Measurements from ENCODE around the gene KIAA0319L.

Gene KIAA0319L

DNA sequence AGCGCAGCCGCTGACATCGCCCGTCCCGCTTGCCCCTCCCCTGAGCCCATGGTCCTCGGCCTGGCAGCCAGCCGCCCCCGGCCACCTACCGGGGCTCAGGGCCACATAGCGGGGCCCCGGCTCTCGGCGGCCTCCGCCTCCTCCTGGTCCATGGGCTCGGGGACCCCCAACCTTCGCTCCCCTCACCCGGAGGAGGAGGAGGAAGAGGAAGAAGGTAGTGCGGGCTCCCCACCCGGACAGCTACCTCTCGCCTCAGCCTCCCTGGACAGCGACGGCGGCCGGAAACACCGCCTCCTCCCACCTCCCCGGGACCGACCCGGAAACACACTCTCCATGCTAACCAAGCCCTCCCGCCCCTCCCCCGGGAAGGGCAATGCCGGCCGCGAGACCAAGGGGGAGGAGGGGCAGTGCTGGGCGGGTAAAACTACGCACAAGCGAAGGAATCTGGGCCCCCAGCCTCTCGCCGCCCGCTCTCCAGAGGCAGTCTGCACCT, at the start of gene KIAA0319L:
TSS of gene KIAA0319L (minus strand) at position 286 of the 493 bp plus-strand sequence. CDS start 2,912 bp downstream, outside the sequence.
- TF ChIP-seq JUND (IDR thresholded peaks at IDR 0.05; ENCODE audit: low read depth): no peak
- in situ Hi-C loops (cut with HindIII; ENCODE audit: low pct_unique_long_range_greater_than_20kb, low sequenced_read_pairs): no loop called here
- peak; percentile 79 to 87 for DNase-seq (ENCODE audit: low read depth in 1 of 2, low spot score in 1 of 2)

DNA sequence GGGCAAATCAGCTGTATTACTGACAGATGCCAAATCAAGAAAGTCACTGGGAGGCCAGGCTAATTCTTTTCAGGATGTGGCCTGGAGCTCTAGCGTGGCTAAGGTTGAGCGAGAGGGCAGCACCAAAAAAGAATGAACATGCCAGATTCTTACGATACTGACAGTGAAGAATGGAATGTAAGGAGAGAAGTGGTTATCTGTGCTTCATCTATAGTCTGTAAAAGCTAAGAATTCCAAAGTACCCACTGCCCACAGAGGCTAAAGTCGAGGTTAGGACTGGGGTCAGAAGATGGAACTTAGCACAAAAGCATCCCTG, 48.6 kb upstream of the KIAA0319L start:
- TF ChIP-seq JUND (IDR thresholded peaks at IDR 0.05; ENCODE audit: low read depth): no peak
- DNase-seq (ENCODE audit: low read depth in 1 of 2, low spot score in 1 of 2): no peak
- in situ Hi-C loops (cut with HindIII; ENCODE audit: low pct_unique_long_range_greater_than_20kb, low sequenced_read_pairs): no loop called here

DNA sequence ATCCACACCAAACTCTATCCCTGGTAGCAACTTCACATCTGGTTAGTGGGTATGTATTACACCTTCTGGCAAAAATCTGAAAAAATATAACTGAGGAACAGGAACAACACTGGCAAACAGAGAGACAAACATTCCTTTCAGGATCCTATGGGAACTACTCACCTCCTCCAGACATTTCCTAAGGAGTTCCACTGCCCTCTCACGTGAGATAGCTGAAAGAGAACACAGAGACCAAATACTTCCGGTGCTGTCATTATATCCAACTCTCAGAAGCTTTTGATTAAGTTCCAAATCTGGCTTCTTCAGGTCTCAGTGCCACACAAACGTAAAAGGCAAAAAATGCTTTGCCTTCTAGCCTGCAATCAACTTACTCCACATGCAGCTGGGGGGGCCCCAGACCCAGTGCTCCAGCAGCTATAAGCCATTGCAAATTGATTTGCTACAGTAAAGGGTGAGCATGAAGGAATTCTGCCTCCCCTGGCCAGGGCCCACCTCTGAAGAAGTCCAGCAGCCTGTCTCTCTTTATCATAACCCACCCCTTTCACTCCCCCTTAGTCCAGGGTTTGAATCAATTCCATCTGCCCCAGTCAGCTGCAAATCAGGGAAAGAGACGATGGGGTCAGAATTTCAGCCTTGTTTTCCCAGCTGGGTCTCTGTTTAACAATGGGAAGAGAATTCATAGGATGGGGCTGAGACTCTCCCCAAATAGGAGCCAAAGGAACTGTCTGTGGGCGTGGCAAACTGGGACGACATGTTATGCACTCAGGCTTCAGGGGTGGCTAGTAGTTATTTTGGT, 48.1 kb upstream of the KIAA0319L start:
- no peak for DNase-seq (ENCODE audit: low read depth in 1 of 2, low spot score in 1 of 2)
- in situ Hi-C loops (cut with HindIII; ENCODE audit: low pct_unique_long_range_greater_than_20kb, low sequenced_read_pairs): no loop called here
- TF ChIP-seq JUND (IDR thresholded peaks at IDR 0.05; ENCODE audit: low read depth): no peak

DNA sequence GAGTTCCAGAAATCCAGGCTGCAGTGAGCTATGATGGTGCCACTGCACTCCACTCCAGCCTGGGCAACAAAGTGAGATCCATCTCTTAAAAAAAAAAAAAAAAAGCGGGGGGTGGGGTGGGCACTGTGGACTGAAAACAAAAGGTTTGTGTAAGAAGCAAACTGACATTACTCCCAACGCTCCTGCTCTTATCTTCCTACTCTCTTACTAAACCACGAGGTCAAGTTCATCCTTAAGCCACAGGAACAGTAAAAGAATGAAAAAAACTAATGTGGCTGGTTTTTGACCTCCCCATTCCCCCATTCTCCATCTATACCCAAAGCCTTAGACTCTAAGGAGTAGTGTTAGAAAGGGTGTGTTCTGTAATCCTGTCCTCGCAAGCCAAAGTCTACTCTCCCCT, 46.7 kb upstream of the KIAA0319L start:
- no peak for TF ChIP-seq JUND (IDR thresholded peaks at IDR 0.05; ENCODE audit: low read depth)
- DNase-seq (ENCODE audit: low read depth in 1 of 2, low spot score in 1 of 2): no peak
- in situ Hi-C loops (cut with HindIII; ENCODE audit: low pct_unique_long_range_greater_than_20kb, low sequenced_read_pairs): no loop called here

DNA sequence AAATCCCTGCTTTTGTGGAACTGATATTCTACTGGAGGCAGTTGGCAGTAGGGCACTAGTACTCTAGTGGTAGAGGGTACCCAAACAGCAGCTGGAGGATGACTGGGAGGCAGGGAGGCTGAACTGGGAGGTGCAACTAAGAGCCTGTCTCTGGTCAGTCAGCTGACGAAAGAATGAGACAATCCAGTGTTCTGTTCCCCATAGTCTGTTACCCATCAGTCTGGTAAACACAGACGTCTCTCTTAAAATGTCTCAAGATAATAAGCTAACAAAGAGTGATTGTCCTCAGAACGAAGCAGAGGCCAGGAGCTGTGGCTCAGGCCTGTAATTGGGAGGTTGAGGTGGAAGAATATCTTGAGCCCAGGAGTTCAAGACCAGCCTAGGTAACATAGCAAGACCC, 46.3 kb upstream of the KIAA0319L start:
- TF ChIP-seq JUND (IDR thresholded peaks at IDR 0.05; ENCODE audit: low read depth): no peak
- in situ Hi-C loops (cut with HindIII; ENCODE audit: low pct_unique_long_range_greater_than_20kb, low sequenced_read_pairs): no loop called here

DNA sequence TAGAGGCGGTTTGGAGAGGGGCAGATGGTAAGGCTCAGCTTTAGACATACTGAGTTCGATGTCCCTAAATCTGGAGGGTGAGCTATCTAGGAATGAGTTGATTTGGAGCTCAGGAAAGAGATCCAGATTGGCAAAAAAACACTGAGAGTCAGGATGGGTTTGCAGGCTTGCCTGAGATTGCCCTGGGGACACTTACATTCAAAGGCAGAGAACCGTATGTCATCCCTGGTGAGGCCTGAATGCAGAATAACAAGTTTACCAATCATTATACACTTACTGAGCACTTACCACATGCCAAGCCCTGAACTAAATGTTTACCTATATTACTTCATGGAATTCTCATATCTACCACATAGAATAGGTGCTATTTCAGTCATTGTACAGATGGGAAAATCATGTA, 43.4 kb upstream of the KIAA0319L start:
- in situ Hi-C loops (cut with HindIII; ENCODE audit: low pct_unique_long_range_greater_than_20kb, low sequenced_read_pairs): no loop called here
- DNase-seq (ENCODE audit: low read depth in 1 of 2, low spot score in 1 of 2): peak in 1 of 2 experiments; percentile 30
- no peak for TF ChIP-seq JUND (IDR thresholded peaks at IDR 0.05; ENCODE audit: low read depth)

More for the DNA sequence above, 46.3 kb upstream of the KIAA0319L start:
- no peak for DNase-seq (ENCODE audit: low read depth in 1 of 2, low spot score in 1 of 2)

DNA sequence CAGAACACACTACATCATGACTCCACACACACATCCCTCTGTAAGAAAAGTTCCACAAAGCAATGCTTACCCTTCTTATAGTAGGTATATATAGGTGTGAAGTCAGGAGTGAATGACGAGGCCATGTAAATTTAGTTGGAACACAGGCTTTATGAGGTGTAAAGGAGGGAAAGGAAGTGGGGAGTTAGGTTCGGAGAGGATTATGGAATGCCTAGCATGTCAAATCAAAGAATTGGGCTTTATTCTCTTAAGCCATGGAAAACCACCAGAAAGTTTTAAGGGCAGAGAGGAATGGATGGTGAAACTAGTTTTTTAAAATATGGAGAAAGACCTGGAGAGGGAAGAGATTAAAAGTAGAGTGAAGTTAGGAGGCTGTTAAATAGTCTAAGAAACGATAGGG, 42.2 kb upstream of the KIAA0319L start:
- in situ Hi-C loops (cut with HindIII; ENCODE audit: low pct_unique_long_range_greater_than_20kb, low sequenced_read_pairs): no loop called here
- no peak for TF ChIP-seq JUND (IDR thresholded peaks at IDR 0.05; ENCODE audit: low read depth)

DNA sequence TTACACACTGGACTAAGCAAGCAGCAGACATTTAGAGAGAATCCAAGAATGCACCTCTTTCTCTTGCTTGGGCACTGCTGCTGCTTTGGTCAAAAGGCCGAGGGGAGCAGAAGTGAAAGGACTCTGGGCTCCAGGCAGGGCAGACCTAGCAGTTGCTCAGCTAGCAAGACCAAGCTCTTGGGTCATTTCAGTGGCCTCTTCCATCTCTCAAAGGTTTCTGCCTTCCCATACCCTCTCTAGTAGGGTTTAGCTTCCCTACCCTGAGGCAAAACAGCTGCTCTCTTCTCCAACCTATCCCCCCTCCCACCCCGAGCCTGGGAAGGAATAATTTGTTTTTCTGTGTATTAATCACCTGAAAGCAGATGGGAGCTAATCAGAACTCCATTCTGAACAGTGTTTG, 41.7 kb upstream of the KIAA0319L start:
- in situ Hi-C loops (cut with HindIII; ENCODE audit: low pct_unique_long_range_greater_than_20kb, low sequenced_read_pairs): no loop called here
- no peak for DNase-seq (ENCODE audit: low read depth in 1 of 2, low spot score in 1 of 2)
- no peak for TF ChIP-seq JUND (IDR thresholded peaks at IDR 0.05; ENCODE audit: low read depth)

More for the DNA sequence above, 42.2 kb upstream of the KIAA0319L start:
- DNase-seq (ENCODE audit: low read depth in 1 of 2, low spot score in 1 of 2): no peak

DNA sequence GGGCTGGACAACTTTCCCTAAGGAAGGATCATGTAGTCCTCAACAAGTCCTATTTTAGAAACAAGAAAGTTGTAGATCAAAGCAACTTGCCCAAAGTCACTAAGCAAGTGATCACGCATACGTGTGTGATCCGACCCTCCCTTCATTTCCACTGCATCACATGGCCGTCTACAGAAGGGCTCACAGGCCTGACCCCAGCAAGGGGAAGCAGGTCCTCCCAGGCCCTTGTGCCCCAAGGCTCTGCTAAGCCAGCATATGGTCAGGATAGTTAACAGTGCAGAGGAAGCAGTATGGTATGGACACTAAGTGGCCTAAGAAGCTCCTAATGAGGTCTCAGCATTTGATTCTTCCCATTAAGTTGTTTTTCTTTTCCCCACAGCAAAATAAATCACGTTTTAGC, 40.7 kb upstream of the KIAA0319L start:
- in situ Hi-C loops (cut with HindIII; ENCODE audit: low pct_unique_long_range_greater_than_20kb, low sequenced_read_pairs): no loop called here

DNA sequence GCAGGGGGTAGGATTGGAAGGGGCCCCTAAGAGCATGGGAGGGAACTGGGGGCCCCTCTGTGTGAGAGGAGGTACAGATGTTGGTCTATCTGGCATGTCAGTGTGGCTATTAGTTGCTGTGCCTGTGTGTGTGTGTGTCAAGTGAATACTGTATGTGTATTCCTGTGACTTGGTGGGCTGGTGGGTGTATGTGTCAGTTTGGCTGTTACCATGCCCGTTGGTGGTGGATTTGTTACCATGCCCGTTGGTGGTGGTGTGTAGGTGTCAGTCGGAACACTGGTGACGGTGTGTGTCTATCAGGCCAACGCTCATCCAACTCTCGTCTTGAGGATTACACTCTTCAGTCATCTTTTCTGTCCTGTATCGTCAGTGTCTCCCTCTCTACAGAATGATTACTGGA, 38.5 kb upstream of the KIAA0319L start:
- in situ Hi-C loops (cut with HindIII; ENCODE audit: low pct_unique_long_range_greater_than_20kb, low sequenced_read_pairs): no loop called here
- DNase-seq (ENCODE audit: low read depth in 1 of 2, low spot score in 1 of 2): no peak
- no peak for TF ChIP-seq JUND (IDR thresholded peaks at IDR 0.05; ENCODE audit: low read depth)

More for the DNA sequence above, 40.7 kb upstream of the KIAA0319L start:
- TF ChIP-seq JUND (IDR thresholded peaks at IDR 0.05; ENCODE audit: low read depth): no peak
- DNase-seq (ENCODE audit: low read depth in 1 of 2, low spot score in 1 of 2): no peak

DNA sequence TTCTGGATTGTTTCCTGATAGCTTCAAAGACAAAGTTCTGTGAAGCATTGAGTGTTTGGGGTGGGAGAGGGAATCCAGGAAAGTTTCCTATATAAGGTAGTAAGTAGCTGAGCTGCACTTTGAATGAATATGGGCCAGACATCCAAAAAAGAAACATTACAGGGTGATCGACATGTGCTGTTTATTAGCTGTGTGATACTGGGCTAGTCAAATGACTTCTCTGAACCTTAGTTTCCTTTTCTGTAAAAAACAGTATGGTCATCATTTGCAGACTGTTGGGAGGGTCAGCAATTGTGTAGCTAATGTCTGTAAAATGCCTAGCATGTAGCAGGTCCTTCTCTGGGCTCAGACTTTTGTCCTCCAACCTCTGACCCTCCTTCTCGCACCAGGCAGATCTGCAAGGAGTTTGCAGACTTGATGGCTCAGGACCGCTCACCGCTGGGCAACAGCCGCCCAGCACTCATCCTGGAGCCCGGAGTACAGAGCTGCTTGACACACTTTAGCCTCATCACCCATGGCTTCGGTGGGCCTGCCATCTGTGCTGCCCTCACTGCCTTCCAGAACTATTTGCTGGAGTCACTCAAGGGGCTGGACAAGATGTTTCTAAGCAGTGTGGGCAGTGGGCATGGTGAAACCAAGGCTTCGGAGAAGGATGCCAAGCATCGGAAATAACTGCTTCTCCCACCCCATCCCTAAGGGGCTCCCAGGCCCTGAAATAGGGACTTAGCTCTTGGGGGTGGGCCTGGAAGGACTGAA, 37.0 kb upstream of the KIAA0319L start:
- in situ Hi-C loops (cut with HindIII; ENCODE audit: low pct_unique_long_range_greater_than_20kb, low sequenced_read_pairs): no loop called here
- no peak for TF ChIP-seq JUND (IDR thresholded peaks at IDR 0.05; ENCODE audit: low read depth)
- no peak for DNase-seq (ENCODE audit: low read depth in 1 of 2, low spot score in 1 of 2)

DNA sequence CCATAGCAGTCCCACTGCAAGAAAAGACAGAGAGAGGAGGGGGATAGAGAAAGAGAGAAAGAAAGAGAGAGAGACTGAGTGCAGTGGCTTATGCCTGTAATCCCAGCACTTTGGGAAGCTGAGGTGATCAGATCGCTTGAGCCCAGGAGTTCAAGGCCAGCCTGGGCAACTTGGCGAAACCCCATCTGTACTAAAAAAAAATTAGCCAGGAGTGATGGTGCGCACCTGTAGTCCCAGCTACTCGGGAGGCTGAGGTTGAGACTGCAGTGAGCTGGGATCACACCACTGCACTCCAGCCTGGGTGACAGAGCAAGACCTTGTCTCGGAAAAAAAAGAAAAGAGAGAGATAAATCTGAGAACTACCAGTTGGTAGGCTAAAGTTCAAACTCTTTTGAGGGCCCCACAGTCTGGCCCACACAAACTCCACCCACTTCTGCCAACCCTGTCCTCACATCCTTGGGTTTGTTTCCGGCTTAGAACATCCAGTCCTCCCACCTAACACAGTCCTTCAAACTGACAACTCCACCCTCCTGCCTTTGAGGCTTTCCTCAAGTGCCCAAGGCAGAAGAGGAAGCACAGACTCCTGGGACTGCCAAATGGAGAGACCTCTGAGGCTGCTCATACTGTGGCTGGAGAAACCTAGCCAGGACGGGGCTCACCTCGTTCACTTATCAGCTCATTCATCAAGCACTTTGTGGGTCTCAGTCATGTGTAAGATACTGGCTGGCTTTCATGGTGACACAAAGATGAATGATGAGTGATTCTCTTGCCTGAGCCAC, 36.0 kb upstream of the KIAA0319L start:
- TF ChIP-seq JUND (IDR thresholded peaks at IDR 0.05; ENCODE audit: low read depth): no peak
- no peak for DNase-seq (ENCODE audit: low read depth in 1 of 2, low spot score in 1 of 2)
- in situ Hi-C loops (cut with HindIII; ENCODE audit: low pct_unique_long_range_greater_than_20kb, low sequenced_read_pairs): no loop called here

Data from T47D (cell line).